Activated CD4-positive, alpha-beta T cell treated with anti-CD3 and anti-CD28 coated beads for 48 hours (primary cell): ENCODE results near the gene ALAS1.

Source experiments
- DNase-seq: peaks from one replicate; pipeline ENCODE4 v3.0.0-alpha.2; 2020

The ALAS1 gene

DNA sequence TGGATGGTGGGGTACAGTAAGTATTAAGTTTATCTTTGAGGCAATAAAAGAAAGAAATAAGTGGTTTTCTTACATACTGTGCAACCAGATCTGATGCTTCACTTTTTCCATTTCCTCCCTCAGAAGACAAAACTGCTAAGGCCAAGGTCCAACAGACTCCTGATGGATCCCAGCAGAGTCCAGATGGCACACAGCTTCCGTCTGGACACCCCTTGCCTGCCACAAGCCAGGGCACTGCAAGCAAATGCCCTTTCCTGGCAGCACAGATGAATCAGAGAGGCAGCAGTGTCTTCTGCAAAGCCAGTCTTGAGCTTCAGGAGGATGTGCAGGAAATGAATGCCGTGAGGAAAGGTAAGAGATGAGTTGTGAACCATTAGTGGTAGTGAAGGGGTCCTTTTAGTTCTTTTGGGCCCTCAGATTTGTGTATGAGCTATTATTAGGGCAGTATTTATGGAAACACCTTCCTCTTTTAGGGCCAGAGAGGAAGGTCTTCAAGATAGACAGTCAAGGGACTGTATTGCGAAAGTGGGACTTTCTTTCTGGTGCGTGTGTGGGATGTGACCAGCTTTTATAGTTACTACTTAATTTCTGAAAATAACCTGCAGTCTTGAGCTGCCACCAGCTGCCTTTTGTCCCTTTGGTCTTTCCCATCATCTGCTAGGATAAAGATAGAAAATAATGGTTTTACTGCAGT, 4.6 kb downstream of the ALAS1 start:
- DNase-seq: no peak

DNA sequence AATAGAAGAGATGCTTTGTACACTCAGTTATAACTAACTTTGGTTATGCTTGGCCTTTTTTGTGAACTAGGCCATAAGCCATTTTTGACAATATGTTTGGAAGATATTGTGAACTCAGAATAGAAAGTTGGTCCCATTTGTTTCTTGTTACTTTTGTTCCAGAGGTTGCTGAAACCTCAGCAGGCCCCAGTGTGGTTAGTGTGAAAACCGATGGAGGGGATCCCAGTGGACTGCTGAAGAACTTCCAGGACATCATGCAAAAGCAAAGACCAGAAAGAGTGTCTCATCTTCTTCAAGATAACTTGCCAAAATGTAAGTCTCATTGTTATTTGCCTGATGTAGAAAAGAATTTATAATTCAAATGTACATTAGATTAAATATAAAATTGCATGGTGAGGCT, 5.7 kb downstream of the ALAS1 start:
- DNase-seq: no peak

DNA sequence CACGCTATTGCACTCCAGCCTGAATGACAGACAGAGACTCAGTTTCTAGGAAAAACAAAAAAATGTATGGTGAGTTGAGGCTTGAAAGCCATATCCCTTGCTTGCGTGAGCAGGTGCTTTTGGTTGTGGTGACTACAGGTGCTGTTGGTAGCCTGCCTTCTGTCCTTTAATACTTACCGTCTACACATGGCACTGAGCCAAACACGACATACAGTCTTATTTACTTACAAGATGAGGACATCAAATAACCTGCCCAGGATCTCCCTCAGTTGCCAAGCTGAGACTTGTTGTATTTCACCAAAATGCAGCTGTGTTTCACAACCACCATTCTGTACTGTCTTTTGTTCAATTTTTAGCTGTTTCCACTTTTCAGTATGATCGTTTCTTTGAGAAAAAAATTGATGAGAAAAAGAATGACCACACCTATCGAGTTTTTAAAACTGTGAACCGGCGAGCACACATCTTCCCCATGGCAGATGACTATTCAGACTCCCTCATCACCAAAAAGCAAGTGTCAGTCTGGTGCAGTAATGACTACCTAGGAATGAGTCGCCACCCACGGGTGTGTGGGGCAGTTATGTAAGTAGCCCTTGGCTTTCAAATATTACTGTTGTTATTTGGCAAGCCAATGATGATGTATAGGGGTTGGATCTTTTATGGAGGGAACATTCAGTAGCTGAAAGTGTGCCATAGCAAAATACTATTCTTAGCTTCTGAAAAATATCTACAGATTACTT, 6.5 kb downstream of the ALAS1 start:
- peak; percentile 54 for DNase-seq

DNA sequence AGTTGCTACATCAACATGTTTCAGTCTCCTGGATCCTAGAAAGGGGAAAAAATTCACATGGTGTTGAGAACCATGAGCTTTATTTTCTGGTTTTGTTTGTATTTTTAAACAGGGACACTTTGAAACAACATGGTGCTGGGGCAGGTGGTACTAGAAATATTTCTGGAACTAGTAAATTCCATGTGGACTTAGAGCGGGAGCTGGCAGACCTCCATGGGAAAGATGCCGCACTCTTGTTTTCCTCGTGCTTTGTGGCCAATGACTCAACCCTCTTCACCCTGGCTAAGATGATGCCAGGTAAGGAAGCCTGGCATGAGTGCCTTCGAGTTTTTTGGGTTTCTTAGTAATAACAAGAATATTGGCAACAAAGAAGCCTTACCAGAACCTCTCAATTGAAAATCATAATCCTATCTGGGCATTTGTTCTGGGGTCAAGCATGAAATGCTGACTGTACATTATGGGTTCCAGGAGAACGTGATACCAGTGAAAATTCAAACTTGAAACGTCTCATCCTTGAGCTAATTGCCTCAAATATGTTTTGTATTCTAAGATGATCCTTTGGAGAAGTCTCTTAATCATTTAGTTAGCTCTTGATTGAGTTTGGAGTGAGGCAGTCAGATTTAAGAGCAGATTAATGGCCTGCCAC, 7.9 kb downstream of the ALAS1 start:
- DNase-seq: no peak

DNA sequence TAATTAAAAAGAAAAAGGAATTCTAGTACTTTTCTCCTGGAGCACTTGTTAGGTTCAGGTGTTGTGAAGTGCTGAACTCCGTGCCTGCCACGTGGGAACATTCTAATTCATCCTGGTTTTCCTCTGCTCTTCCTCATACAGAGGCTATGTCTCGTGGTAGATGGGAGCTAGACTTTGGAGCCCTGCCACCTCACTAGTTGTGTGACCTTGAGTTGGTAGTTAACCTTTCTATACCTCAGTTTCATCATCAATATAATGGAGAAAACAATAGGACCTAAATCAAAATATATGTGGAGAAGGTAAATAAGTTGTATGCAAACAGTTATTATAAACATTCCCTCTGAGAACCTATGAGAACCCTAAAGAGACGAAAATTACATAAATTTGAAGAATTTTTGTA, 10.6 kb downstream of the ALAS1 start:
- no peak for DNase-seq

DNA sequence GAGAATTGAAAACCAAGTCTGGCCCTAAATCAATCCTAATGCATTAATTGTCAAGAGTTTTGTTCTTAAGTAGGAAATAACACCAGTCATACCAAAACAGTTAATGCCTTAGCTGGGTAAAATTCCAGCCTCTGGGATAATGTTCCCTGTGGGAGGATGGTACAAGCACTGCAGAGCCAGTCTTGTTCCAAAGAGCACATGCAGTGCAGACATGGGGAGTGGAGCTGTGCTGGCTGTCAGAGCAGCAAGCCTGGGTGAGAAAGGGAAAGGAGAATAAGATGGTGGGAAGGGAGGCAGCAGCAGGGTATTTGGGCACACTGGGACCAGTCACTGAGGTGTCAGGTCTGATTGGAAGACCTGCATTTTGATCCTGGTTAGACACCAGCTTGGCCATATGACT, 12.1 kb downstream of the ALAS1 start:
- no peak for DNase-seq

DNA sequence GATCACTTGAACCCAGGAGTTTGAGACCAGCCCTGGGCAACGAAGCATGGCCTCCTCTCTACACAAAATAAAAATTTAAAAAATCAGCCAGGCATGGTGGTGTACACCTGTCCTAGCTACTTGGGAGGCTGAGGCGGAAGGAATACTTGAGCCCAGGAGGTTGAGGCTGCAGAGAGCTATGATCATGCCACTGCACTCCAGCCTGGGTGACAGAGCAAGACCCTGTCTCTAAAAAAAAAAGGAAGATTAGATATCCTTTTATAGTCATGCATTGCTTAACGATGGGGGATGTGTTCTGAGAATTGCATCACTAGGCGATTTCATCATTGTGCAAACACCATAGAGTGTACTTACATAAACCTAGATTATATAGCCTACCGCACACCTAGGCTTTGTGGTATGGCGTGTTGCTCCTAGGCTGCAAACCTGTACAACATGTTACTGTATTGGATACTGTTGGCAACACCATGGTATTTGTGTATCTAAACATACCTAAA, 12.6 kb downstream of the ALAS1 start:
- no peak for DNase-seq

DNA sequence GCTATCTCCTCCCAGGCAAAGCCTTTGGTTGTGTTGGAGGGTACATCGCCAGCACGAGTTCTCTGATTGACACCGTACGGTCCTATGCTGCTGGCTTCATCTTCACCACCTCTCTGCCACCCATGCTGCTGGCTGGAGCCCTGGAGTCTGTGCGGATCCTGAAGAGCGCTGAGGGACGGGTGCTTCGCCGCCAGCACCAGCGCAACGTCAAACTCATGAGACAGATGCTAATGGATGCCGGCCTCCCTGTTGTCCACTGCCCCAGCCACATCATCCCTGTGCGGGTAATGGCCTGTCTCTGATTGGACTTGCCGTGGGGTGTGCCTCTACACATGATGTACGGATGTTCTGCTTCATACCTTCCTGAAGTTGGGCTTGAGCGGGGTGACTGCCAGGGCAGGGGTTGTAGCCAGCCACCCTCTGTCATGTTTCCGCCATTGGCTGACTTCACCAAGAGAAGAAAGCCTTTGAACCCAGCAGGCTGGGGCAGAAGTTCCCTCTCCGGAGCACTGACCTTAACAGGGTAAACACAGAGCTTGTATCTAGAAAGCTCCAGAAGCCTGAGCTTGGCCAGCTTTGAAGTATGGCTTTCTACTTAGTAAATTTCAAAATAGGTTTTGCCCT, 13.4 kb downstream of the ALAS1 start:
- DNase-seq: no peak

DNA sequence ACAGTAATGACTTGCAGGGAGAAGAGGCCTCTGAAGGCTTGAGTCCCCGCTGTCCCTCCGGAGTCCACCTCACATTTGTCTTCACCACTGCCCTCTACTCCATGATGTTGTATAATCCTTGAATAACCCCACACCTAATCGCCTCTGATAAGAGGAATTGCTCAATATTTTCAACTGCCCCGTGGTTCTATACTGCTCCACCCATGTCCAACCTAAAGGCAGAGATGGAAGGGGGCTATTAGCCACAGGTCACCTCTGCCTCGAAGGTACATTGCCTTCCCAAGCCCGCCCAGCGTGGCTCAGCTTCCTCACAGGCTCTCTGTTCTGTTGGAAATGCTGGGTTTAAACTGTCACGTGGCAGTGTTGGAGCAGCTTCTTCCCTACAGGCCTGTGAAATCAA, 15.0 kb downstream of the ALAS1 start:
- DNase-seq: no peak

DNA sequence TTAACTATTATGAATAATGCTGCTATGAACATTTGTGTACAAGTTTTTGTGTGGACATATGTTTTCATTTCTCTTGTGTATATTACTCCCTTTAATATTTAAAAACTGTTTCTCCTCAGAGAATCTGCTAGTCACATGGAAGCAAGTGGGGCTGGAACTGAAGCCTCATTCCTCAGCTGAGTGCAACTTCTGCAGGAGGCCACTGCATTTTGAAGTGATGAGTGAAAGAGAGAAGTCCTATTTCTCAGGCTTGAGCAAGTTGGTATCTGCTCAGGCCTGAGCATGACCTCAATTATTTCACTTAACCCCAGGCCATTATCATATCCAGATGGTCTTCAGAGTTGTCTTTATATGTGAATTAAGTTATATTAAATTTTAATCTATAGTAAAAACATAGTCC, 15.9 kb downstream of the ALAS1 start:
- DNase-seq: no peak

DNA sequence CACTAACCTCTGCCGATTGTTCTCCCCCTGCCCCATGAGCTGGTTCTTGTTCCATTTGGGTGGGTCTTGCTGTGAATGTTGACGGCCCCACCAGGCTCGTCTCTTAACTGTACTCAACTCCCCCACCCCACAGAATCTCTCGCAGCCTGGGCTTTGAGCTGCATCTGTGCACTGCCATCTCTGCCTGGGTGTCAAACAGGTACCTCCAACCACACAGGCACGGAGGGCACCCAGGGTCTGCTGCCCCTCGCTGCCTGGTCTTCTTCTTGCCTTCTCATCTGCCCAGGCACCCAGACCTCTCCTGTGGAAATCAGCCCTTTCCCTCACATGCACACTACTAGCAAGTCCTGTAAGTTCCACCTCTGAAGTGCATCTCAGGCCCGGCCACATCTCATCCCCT, 17.4 kb downstream of the ALAS1 start:
- DNase-seq: no peak

DNA sequence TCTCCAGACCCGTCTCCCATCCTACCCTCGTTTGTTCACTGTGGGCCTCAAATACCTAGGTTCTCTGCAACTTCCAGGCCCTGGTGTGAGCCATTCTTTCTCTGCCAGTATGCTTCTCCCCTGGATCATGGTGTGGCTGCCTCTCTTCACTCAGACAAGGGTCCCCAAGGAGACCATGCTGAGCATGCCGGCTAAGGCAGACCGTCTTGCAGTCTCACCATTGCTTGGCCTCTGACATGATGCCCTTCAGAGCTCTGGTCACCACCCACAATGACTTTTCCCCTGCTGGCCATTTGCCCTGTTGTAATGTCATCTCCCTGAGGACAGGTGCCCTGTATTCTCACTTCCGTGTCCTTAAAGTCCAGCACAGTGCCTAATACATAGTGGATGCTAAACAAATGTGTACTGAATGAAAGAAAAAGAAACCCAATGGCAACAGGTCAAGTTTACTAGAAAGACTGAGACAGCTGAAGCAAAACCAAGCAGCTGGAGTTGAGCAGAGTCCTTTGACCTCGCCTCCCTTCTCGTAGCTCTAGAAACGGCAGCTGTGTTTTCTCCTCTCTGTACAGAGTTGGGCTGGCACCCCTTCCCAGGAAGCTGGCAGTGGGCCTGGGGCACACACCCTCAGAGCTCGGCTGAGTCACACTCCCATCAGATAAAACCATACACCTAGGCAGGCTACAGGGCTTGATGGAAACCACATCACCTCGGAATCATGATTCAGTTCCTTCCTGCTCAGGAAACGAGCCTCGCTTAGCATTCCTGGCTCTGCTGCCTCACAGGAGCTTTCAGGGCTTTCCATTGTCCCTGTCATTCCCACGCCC, 18.8 kb downstream of the ALAS1 start:
- DNase-seq: peak; percentile 57

DNA sequence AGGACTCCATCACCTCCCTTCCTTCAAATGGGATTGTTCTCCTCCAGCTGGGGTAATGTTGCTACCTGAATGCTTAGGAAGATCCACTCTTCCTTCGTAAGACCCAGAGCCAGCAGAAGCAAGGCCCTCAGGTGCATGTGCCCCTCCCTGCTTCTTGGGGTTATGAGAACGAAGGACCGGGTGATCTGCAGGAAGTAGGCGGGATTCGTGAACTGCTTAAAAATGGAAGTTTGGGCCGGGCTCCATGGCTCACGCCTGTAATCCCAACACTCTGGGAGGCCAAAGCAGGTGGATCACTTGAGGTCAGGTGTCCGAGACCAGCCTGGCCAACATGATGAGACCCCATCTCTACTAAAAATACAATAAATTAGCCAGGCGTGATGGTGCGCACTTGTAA, 19.4 kb downstream of the ALAS1 start:
- DNase-seq: peak; percentile 28

DNA sequence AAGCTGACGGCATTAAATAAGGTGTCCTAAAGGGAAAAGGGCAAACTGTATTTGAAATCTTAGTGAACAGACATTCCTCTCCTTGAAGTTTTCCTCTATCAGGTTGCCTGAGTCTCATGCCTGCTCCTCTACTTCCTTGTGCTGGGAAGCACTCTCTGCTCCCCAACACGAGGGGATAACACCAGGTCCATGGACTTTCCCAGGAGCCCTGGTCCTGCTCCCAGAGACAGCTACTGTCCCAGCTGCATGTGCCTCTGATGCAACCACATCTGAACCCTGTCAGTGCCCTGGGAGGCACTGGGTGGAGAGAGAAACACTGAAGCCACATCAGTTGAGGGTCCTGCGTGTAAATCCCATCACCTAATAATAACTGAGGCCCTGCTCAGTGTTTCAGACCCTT, 20.1 kb downstream of the ALAS1 start:
- no peak for DNase-seq

DNA sequence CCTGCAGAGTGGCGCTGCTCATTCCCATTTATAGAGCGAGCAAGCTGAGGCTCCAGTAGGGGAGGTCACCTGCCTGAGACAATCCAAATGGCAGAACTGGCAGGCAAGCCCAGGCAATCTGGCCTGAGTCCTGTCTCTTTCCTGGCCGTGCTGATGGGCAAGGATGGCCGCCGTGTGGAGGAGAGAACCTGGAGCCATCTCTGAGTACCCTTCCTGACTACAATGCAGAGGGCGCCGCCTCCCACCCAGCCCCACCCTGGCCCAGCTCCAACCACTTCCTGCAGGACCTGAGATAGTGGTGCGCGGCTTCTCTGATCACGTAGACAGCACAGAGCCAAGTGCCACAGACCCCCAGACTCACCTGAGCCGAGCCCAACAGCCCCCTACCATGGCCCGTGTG, 20.5 kb downstream of the ALAS1 start:
- peak; percentile 42 for DNase-seq

DNA sequence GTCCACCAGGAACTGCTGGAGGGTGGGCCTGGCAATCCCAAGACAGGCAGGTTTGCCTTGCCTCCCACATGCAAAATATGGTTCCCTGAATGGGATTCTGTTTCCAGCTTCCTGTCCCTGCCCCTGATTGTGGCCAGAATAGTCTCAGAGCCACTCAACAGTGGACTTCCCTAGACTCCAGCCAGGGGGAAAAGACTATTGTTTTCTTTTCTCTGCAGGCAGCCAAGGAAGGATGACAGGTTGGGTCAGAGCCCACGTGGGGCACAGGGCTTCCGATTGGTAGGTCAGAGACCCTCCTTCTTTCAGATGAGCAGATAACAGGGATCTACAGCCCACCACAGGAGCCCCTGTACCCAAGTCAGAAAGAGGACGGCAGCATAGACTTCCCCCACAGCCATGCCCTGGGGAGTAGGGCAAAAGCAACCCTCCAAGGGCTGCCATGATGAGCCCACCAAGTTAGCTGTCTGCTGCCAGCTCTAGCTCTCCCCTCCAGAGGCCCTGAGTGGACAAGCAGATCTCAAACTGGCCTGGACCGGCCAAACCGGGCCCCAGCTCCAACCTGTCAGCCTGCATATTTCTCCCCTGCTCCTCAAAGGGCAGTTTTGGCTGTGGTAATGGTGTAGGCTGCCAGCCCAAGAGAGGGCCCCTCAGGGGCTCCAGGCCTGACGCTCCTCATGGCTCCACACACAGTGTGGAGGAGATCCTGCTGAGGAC, 21.1 kb downstream of the ALAS1 start:
- no peak for DNase-seq

DNA sequence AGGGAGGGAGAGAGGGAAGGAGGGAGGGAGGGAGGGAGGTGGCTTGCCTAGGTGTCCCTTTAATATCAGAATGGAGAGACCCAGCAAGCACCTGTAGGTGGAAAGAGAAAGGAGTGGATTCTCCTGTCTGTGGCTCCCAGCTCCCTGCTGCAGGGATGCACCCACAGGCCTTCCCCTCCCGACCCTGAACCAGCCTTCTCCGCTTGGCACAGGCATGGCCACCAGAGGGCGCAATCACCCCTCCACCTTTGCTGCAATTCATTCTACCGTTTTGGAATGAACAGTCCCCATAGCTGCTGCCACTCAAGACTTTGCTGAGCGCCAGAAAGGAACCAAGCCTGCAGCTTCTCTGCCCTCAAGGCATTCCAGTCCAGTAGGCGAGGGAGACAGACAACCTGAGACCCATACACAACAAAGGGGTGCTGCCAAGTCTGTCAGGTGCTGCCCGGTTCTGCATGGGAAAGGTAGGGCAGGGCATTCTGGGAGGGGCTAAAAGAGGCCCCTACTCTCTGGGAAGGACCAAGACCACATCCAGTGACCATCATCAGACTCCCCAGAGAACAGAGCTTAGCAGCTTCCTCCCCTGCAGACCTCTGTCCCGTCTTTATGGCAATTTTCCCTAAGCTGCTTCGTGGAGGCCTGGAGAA, 22.5 kb downstream of the ALAS1 start:
- DNase-seq: peak; percentile 94

DNA sequence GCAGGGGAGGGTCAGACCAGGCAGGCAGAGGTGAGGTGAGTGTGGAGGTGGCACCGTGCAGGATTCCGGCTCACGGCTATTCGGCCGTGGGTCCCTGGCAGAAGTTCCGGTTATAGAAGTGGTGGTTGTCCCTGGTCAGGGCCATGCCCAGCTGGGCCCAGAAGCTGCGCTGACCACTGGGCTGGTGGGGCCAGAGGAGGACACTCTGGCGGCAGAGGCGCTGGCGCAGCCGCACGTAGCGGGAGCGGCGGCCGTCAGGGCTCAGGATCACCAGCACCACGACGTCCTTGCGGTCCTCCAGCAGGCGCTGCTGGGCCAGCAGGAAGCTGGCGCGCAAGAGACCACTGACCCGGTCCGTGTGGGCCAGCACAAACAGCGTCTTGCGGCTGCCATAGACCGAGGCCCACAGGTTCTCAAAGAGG, 23.2 kb downstream of the ALAS1 start:
- DNase-seq: no peak

DNA sequence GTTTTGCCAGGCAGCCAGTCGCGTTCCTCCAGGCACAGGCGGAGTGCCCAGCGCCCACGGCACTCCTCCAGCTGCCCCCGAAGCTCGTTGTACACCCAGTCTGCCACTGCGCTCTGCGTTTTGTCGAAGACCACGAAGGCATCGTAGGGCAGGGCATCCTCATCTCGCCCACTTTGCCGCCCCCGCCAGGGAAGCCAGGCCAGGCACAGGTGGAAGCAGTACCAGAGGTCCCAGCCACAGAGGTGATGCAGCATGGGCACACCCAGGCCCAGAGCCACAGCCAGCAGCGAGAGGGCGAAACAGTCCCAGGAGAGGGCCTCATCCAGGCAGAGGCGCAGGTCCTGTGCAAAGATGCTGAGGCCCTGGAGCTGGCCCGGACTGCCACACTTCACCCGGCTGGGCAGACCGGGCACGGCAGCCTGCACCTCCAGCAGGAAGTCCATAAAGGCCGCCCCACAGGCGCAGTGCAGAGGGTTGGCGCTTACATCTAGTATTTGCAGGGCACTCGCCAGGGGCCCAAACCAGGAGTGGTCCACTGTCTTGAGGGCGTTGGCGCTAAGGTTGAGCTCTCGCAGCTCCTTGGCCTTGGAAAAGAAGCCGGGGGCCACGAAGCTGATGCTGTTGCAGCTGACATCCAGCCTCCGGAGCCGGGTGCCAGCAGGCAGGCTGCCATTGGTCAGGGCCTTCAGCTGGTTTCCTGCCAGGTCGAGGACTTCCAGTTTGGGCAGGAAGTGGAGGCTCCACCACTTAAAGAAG, 23.8 kb downstream of the ALAS1 start:
- peak; percentile 57 for DNase-seq

DNA sequence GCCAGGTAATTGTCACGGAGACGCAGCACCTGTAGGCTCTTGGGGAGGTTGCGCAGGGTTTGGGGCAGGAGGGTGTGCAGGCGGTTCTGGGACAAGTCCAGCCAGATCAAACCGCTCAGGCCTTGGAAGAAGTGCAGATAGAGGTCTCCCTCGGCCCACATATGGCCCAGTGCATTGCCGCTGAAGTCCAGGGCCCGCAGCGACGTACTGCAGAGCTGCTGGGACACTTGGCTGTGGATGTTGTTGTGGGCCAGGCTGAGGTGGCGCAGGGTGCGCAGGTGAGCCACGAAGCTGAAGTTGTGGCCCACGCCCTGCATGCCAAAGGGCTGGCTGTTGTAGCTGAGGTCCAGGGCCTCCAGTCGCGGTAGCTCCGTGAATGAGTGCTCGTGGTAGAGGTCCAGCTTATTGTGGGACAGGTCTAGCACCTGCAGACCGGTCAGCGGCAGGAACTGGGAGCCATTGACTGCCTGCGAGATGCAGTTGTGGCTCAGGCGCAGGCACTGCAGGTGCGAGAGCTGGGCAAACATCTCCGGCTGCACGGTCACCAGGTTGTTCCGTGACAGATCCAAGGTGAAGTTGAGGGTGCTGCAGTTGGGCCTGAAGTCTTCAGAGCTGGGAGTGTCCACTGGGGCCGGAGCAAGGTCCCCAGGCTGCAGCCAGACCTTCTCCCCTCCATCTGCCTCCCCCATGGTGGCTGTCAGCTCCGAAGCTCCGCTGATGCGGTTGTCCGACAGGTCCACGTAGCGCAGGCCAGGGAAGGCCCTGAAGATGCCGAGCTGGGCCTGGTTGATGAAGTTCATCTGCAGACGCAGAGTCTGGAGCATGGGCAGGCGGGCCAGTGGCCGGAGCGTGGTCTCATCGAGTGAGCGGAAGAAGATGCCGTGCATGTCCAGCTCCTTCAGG, 24.6 kb downstream of the ALAS1 start:
- DNase-seq: no peak
